ENCODE results near the gene ZNF598.

- TF ChIP-seq, protein P1, sequence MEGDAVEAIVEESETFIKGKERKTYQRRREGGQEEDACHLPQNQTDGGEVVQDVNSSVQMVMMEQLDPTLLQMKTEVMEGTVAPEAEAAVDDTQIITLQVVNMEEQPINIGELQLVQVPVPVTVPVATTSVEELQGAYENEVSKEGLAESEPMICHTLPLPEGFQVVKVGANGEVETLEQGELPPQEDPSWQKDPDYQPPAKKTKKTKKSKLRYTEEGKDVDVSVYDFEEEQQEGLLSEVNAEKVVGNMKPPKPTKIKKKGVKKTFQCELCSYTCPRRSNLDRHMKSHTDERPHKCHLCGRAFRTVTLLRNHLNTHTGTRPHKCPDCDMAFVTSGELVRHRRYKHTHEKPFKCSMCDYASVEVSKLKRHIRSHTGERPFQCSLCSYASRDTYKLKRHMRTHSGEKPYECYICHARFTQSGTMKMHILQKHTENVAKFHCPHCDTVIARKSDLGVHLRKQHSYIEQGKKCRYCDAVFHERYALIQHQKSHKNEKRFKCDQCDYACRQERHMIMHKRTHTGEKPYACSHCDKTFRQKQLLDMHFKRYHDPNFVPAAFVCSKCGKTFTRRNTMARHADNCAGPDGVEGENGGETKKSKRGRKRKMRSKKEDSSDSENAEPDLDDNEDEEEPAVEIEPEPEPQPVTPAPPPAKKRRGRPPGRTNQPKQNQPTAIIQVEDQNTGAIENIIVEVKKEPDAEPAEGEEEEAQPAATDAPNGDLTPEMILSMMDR (IDR thresholded peaks at IDR 0.05; ENCODE audit: insufficient read depth, low read depth, low read length) = no peak
- TF ChIP-seq EZH2 (IDR thresholded peaks at IDR 0.05; ENCODE audit: insufficient read depth, low read length) = no peak
Measured at GRCh38 chr16:2013527-2013926, 3.9 kb upstream of the ZNF598 start.

Measured in astrocyte (in vitro differentiated cells and primary cell).